NCI-H2107 treated with DMSO at 0.1 percent for 48 hours (cell line): ENCODE measurements around the gene CHADL.
"Not testable (repeated sequence)": the region's sequence is repeated elsewhere in the genome, so short reads cannot be mapped to it uniquely, and the experiment has no call there.

Experiments
- DNase-seq: peaks from one replicate; lab custom pipeline; 2025; ENCODE audit not compliant: unreplicated experiment; lab: John Stamatoyannopoulos, UW

The CHADL gene

GRCh38 chr22:41197038-41197972 is 43.4 kb downstream of the CHADL start:
- DNase-seq = no peak

- no peak for DNase-seq
Measured at GRCh38 chr22:41193829-41194228, 46.9 kb downstream of the CHADL start.

DNA sequence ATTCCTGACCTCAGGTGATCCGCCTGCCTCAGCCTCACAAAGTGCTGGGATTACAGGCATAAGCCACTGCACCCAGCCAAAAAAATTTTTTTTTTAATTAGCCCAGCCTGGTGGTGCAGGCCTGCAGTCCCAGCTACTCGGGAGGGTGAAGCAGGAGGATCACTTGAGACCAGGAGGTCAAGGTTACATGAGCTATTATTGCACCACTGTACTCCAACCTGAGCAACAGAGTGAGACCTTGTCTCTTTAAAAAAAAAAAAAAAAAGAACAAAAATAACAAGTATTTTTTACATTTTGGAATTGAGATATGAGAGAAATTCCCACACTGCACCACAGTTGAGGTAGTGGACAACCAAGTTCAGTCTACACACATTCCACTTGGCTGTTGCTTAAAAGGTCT is 49.3 kb downstream of the CHADL start:
- DNase-seq = no peak

DNA sequence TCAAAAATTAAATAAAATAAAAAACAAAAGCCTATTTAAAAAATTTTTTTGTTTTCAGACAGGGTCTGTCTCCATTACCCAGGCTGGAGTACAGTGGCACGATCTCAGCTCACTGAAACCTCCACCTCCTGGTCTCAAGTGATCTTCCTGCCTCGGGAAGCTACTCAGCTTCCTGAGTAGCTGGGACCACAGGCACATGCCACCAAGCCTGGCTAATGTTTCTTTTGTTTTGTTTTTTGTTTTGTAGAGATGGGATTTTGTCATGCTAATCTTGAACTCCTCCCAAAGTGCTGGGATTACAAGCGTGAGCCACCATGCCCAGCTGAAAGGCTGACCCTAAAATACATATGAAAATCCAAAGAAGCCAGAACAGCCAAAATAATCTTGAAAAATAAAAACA is 56.1 kb downstream of the CHADL start:
- DNase-seq = no peak

GRCh38 chr22:41181349-41182241 is 59.1 kb downstream of the CHADL start:
- no peak for DNase-seq

- no peak for DNase-seq
Measured at GRCh38 chr22:41180926-41181325, 59.8 kb downstream of the CHADL start.

DNA sequence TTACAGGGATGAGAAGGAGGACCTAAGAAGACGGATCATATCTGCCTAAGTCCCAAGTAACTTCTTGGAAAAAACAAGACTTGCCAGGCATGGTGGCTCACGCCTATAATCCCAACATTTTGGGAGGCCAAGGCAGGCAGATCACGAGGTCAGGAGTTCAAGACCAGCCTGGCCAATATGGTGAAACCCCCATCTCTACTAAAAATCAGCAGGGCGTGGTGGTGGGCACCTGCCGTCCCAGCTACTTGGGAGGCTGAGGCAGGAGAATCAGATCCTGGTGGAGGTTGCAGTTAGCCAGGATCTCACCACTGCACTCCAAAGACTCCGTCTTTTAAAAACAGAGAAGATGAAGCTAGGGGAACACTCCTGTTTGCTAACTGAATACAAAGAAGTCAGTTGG is 60.4 kb downstream of the CHADL start:
- DNase-seq = not testable (repeated sequence)
